ELR (cell line): ENCODE measurements around the gene BET1.

ENCODE experiments used
- DNase-seq: peaks from one replicate; pipeline ENCODE4 v3.0.0-alpha.2; 2015; ENCODE audit warnings: low read depth

Gene BET1

GRCh38 chr7:93957767-93958166 lies 46.4 kb downstream of the BET1 start:
- DNase-seq: no peak

- no peak for DNase-seq
Measured at GRCh38 chr7:93955304-93955703, 48.9 kb downstream of the BET1 start.

GRCh38 chr7:93949423-93949822 lies 54.7 kb downstream of the BET1 start:
- peak; percentile 87 for DNase-seq

GRCh38 chr7:93948873-93949272 lies 55.3 kb downstream of the BET1 start:
- no peak for DNase-seq

- DNase-seq: peak; percentile 74
Measured at GRCh38 chr7:93948106-93948505, 56.0 kb downstream of the BET1 start.

- DNase-seq: no peak
Measured at GRCh38 chr7:93945756-93946535, 58.2 kb downstream of the BET1 start.

GRCh38 chr7:93945083-93945482 lies 59.1 kb downstream of the BET1 start:
- DNase-seq: no peak

GRCh38 chr7:93944673-93945072 lies 59.5 kb downstream of the BET1 start:
- no peak for DNase-seq

- no peak for DNase-seq
Measured at GRCh38 chr7:93943816-93944540, 60.2 kb downstream of the BET1 start.
